Measurements from ENCODE around the gene MS4A10. TPM values are rescaled to one million over a fixed set of nuclear protein-coding genes. Genes with fewer than 3 reads are reported as not detected.

The MS4A10 gene
- total and polyA plus RNA-seq, 4 donors: 5.5 TPM; not detected in 3

DNA sequence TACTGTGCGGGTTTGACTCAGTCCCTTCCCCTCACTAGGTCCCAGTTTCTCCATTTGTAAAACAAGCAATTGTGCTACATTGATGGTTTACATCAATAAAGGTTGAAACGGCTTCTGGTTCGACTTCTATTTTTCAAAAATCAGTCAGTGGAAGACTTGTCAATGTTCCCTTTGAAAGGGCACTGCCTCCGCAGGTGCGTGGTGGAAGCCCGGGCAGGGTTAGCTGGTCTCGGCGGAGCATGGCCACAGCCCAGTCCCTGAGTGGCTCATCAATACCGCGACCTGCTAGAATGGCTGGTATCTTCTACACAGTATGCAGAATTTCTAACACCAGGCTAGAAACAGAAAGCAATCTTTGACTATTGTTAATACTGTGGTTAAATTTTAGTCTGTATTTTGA, 16.1 kb downstream of the MS4A10 start:
- H3K36me3 ChIP-seq (ENCODE audit: control insufficient read depth in 1 of 2, insufficient read depth in 2 of 2, low read length in 1 of 2): no peaks in the 10 kb centered on the region
- intact Hi-C loops (cut with DNase I): no loop called here
- ATAC-seq (ENCODE audit: low FRiP score) (no peak), DNase-seq (peak in 1 of 2 donors; percentile 59)
- no peak overlapping the region for H3K4me3 ChIP-seq (ENCODE audit: low read length in 2 of 2)
- no peaks in the 10 kb centered on the region for H3K9me3 ChIP-seq (ENCODE audit: control insufficient read depth, low read length)
- no peaks in the 10 kb centered on the region for H3K27me3 ChIP-seq (ENCODE audit: control insufficient read depth in 1 of 2, insufficient read depth in 2 of 2, low read length in 1 of 2)
- WGBS, 2 donors: 90 to 93% methylated on average over 10 of the region's 10 CpGs
- no peaks in the 10 kb centered on the region for H3K4me1 ChIP-seq (ENCODE audit: control insufficient read depth in 1 of 2, insufficient read depth in 2 of 2, low read length in 2 of 2)
- no peak overlapping the region for H3K27ac ChIP-seq (ENCODE audit: low read depth in 1 of 2, low read length in 2 of 2)

DNA sequence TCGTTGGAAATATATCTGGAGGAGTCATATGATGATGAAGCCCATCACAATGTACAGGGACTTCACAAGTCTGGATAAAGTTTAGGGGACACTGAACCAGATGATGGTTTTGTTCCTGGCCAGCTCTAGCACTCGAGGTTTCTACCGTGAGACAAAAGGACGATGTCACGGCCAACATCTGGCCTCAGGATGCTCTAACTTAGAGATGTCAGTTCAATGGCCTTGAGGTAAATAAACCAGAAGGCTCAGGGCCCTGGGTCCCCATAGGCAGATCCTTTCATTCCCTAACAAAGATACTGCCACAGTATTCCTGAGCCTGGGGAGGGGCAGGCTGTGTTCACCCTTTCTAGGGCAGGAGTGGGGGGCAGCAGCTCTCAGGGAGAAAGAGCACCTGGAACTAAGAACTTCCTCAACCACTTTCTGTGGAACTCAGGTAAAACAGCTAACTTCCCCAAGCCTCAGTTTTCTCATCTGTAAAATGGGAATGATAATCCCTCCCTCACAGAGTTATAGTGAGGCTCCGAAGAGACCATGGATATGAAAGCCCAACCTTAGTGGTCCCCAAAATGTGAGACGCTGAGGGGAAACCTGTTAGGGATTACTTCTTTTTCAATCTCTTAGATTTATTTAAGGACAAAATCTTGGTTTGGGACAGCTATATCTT, 18.3 kb downstream of the MS4A10 start:
- DNase-seq: no peak
- no peak overlapping the region for H3K27ac ChIP-seq (ENCODE audit: low read depth in 1 of 2, low read length in 2 of 2)
- ATAC-seq (ENCODE audit: low FRiP score): no peak
- H3K36me3 ChIP-seq (ENCODE audit: control insufficient read depth in 1 of 2, insufficient read depth in 2 of 2, low read length in 1 of 2): no peaks in the 10 kb centered on the region
- H3K27me3 ChIP-seq (ENCODE audit: control insufficient read depth in 1 of 2, insufficient read depth in 2 of 2, low read length in 1 of 2): no peaks in the 10 kb centered on the region
- no peaks in the 10 kb centered on the region for H3K9me3 ChIP-seq (ENCODE audit: control insufficient read depth, low read length)
- intact Hi-C loops (cut with DNase I): no loop called here
- no peaks in the 10 kb centered on the region for H3K4me1 ChIP-seq (ENCODE audit: control insufficient read depth in 1 of 2, insufficient read depth in 2 of 2, low read length in 2 of 2)
- WGBS, 2 donors: 69 to 76% methylated on average over 7 of the region's 7 CpGs
- no peak overlapping the region for H3K4me3 ChIP-seq (ENCODE audit: low read length in 2 of 2)

DNA sequence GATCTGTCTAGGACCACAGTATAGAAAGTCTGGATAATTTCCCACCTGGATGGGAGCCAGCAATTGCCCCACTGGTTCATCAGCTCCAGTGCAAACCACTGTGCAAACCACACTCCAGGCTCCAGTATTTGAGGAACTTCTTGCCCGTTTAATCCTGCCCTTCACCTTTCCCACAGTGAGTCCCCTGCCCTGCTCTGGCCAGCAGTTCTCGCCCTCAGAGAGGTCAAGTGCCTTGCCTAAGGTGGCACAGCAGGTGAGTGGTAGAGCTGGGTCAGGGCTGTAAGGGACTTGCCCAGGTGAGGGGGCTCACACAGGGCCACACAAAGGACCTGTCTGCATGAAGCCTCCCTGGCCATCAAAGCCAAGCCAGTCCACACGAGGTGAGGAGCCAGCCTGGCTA, 24.1 kb downstream of the MS4A10 start:
- DNase-seq (no peak), ATAC-seq (ENCODE audit: low FRiP score) (no peak)
- Histone ChIP-seq H3K27me3 (ENCODE audit: control insufficient read depth in 1 of 2, insufficient read depth in 2 of 2, low read length in 1 of 2) (no peaks in the 10 kb centered on the region), H3K9me3 (ENCODE audit: control insufficient read depth, low read length) (no peaks in the 10 kb centered on the region), H3K4me1 (ENCODE audit: control insufficient read depth in 1 of 2, insufficient read depth in 2 of 2, low read length in 2 of 2) (no peaks in the 10 kb centered on the region), H3K4me3 (ENCODE audit: low read length in 2 of 2) (no peak overlapping the region), H3K27ac (ENCODE audit: low read depth in 1 of 2, low read length in 2 of 2) (no peak overlapping the region), H3K36me3 (ENCODE audit: control insufficient read depth in 1 of 2, insufficient read depth in 2 of 2, low read length in 1 of 2) (no peaks in the 10 kb centered on the region)
- intact Hi-C loops (cut with DNase I): no loop called here
- WGBS, 2 donors: 71 to 79% methylated on average over 3 of the region's 3 CpGs

DNA sequence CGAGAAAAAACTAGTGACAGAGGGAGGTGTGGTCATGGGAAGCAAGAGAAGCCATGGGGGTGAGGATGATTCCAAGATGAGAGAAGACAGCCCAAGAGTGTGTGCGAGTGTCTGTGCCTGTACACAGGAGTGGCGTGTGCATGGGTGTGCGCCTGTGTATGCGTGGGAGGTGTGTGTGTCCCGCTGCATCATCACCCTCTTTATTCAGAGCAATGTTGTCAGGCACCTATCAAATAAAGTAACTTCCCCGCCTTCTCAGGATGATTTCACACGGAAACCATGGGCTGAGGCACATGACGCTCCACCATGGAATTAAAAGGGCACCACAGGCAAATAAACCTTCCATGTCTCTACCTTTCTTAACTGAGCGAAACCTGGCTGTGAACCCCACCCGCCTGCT, 24.6 kb downstream of the MS4A10 start:
- no peak overlapping the region for H3K4me3 ChIP-seq (ENCODE audit: low read length in 2 of 2)
- H3K27ac ChIP-seq (ENCODE audit: low read depth in 1 of 2, low read length in 2 of 2): no peak overlapping the region
- no peaks in the 10 kb centered on the region for H3K27me3 ChIP-seq (ENCODE audit: control insufficient read depth in 1 of 2, insufficient read depth in 2 of 2, low read length in 1 of 2)
- no peaks in the 10 kb centered on the region for H3K36me3 ChIP-seq (ENCODE audit: control insufficient read depth in 1 of 2, insufficient read depth in 2 of 2, low read length in 1 of 2)
- H3K9me3 ChIP-seq (ENCODE audit: control insufficient read depth, low read length): no peaks in the 10 kb centered on the region
- H3K4me1 ChIP-seq (ENCODE audit: control insufficient read depth in 1 of 2, insufficient read depth in 2 of 2, low read length in 2 of 2): no peaks in the 10 kb centered on the region
- intact Hi-C loops (cut with DNase I): no loop called here
- WGBS, 2 donors: 88 to 89% methylated on average over 11 of the region's 11 CpGs
- ATAC-seq (ENCODE audit: low FRiP score) (no peak), DNase-seq (no peak)

DNA sequence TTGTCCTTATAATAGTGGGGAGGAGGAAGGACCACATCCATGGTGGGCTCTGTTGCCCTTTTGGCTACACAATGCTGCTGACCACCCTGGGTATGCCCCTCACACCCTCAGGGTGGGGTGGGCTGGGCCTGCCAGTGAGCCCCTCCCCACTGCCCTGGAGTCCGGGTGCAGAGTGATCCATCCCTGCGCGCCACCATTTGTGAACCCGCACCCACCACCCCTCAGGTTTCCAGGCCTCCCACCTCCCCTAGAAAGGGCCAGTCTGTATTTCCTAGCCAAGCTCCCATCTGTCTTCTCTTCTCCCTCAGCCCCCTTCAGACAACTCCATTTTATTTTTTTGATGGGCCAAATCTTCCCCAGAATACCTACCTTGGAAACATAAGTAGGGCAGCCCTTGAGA, 25.0 kb downstream of the MS4A10 start:
- Histone ChIP-seq H3K27ac (ENCODE audit: low read depth in 1 of 2, low read length in 2 of 2) (no peak overlapping the region), H3K27me3 (ENCODE audit: control insufficient read depth in 1 of 2, insufficient read depth in 2 of 2, low read length in 1 of 2) (no peaks in the 10 kb centered on the region), H3K4me1 (ENCODE audit: control insufficient read depth in 1 of 2, insufficient read depth in 2 of 2, low read length in 2 of 2) (no peaks in the 10 kb centered on the region), H3K4me3 (ENCODE audit: low read length in 2 of 2) (no peak overlapping the region), H3K36me3 (ENCODE audit: control insufficient read depth in 1 of 2, insufficient read depth in 2 of 2, low read length in 1 of 2) (no peaks in the 10 kb centered on the region), H3K9me3 (ENCODE audit: control insufficient read depth, low read length) (no peaks in the 10 kb centered on the region)
- ATAC-seq (ENCODE audit: low FRiP score): no peak
- intact Hi-C loops (cut with DNase I): no loop called here
- DNase-seq: no peak
- 93 to 98% methylated on average over 4 of the region's 4 CpGs for WGBS, 2 donors

DNA sequence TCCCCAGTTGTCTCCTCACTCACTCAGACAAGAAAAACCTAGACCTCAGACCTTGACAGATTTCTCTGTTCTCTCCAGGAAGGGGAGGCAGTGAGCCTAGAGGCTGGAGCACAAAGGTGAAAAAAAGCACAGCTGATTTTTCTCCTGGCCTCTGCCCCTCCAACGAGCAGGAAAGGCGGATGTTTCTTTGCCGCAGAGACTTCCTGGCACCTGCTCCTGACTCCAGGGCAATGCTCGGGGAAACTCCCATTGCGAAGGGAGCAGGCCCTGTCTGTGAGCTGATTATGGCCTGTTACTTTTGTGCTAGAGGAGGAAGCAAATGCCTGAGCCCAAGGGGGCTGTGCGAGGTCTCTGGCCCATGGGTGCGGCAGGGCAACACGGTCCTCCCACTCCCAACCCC, 25.4 kb downstream of the MS4A10 start:
- intact Hi-C loops (cut with DNase I): no loop called here
- Histone ChIP-seq H3K9me3 (ENCODE audit: control insufficient read depth, low read length) (no peaks in the 10 kb centered on the region), H3K27me3 (ENCODE audit: control insufficient read depth in 1 of 2, insufficient read depth in 2 of 2, low read length in 1 of 2) (no peaks in the 10 kb centered on the region), H3K36me3 (ENCODE audit: control insufficient read depth in 1 of 2, insufficient read depth in 2 of 2, low read length in 1 of 2) (no peaks in the 10 kb centered on the region), H3K4me1 (ENCODE audit: control insufficient read depth in 1 of 2, insufficient read depth in 2 of 2, low read length in 2 of 2) (no peaks in the 10 kb centered on the region), H3K27ac (ENCODE audit: low read depth in 1 of 2, low read length in 2 of 2) (no peak overlapping the region), H3K4me3 (ENCODE audit: low read length in 2 of 2) (no peak overlapping the region)
- no peak for DNase-seq
- ATAC-seq (ENCODE audit: low FRiP score): no peak
- 64 to 70% methylated on average over 8 of the region's 8 CpGs for WGBS, 2 donors

DNA sequence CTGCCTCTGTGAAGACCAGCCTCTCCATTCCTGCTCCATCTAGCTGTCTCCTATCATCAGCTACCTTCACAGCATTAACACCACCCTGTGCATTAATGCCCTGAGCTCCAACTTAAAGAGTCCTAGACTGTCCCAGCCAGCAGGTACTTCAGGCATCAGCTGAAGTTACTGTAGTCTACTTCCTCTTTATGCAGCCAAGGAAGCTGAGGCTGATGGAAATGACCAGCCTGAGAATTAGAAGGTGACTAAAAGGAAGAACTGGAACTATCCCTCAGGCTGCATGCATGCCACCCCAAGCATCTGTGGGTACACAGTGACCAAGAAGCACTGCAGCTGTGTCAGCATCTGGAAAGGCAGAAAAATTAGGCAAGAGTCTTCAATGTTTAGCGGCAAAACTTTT, 28.2 kb downstream of the MS4A10 start:
- H3K4me1 ChIP-seq (ENCODE audit: control insufficient read depth in 1 of 2, insufficient read depth in 2 of 2, low read length in 2 of 2): no peaks in the 10 kb centered on the region
- H3K36me3 ChIP-seq (ENCODE audit: control insufficient read depth in 1 of 2, insufficient read depth in 2 of 2, low read length in 1 of 2): no peaks in the 10 kb centered on the region
- H3K4me3 ChIP-seq (ENCODE audit: low read length in 2 of 2): no peak overlapping the region
- WGBS, 2 donors: 87 to 92% methylated on average over 1 of the region's 1 CpG
- ATAC-seq (ENCODE audit: low FRiP score) (no peak), DNase-seq (no peak)
- no peaks in the 10 kb centered on the region for H3K27me3 ChIP-seq (ENCODE audit: control insufficient read depth in 1 of 2, insufficient read depth in 2 of 2, low read length in 1 of 2)
- intact Hi-C loops (cut with DNase I): no loop called here
- H3K27ac ChIP-seq (ENCODE audit: low read depth in 1 of 2, low read length in 2 of 2): no peak overlapping the region
- H3K9me3 ChIP-seq (ENCODE audit: control insufficient read depth, low read length): peaks cover 7% of the 10 kb centered on the region

DNA sequence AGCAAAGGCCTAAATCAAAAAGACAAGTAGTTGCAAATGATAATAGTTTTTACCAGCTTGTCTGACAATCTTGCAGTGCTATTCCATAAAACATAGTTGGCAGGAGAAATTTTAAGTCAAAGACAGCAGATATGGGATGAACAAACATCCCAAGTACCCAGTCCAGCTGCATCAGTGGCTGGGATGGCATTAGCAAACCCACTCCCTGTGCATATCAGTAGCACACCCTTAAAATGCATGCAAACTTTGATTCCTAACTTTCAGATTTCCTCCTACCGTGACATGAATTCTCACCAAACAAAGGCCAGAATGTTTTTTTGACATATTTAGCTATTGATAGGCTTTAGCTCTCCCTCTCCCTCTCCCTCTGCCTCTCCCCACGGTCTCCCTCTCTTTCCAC, 29.0 kb downstream of the MS4A10 start:
- Histone ChIP-seq H3K4me1 (ENCODE audit: control insufficient read depth in 1 of 2, insufficient read depth in 2 of 2, low read length in 2 of 2) (no peaks in the 10 kb centered on the region), H3K9me3 (ENCODE audit: control insufficient read depth, low read length) (peaks cover 7% of the 10 kb centered on the region), H3K27me3 (ENCODE audit: control insufficient read depth in 1 of 2, insufficient read depth in 2 of 2, low read length in 1 of 2) (no peaks in the 10 kb centered on the region), H3K4me3 (ENCODE audit: low read length in 2 of 2) (no peak overlapping the region), H3K27ac (ENCODE audit: low read depth in 1 of 2, low read length in 2 of 2) (no peak overlapping the region), H3K36me3 (ENCODE audit: control insufficient read depth in 1 of 2, insufficient read depth in 2 of 2, low read length in 1 of 2) (no peaks in the 10 kb centered on the region)
- ATAC-seq (ENCODE audit: low FRiP score): no peak
- intact Hi-C loops (cut with DNase I): no loop called here
- DNase-seq: no peak
- 83 to 85% methylated on average over 1 to 2 of the region's 2 CpGs for WGBS, 2 donors

DNA sequence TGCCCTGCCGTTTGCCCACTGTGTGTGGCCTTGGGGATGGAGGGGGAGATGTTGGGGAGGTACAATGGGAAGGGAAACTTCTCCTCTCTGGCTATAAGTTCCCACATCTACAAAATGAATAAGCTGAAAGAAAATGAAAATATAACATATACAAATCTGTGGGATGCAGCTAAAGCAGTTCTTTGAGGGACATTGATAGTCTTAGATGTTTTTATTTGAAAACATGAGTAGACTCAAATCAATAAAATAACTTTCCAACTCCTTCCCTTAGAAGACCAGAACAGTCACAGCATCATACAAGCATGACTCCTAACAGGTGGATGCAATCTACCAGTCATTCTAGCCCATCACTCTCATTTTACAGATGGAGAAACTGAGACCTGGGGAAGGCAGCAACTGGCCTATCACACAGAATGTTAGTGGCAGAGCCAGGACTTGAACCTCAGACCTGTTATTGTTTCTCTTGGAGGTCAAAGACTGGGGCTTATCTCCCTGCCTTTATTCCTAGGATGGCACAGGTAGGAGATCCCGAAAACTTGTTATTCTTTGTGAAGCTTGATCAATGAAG, 31.5 kb downstream of the MS4A10 start:
- Histone ChIP-seq H3K9me3 (ENCODE audit: control insufficient read depth, low read length) (peaks cover 7% of the 10 kb centered on the region), H3K4me3 (ENCODE audit: low read length in 2 of 2) (no peak overlapping the region), H3K36me3 (ENCODE audit: control insufficient read depth in 1 of 2, insufficient read depth in 2 of 2, low read length in 1 of 2) (no peaks in the 10 kb centered on the region), H3K27ac (ENCODE audit: low read depth in 1 of 2, low read length in 2 of 2) (no peak overlapping the region), H3K27me3 (ENCODE audit: control insufficient read depth in 1 of 2, insufficient read depth in 2 of 2, low read length in 1 of 2) (no peaks in the 10 kb centered on the region), H3K4me1 (ENCODE audit: control insufficient read depth in 1 of 2, insufficient read depth in 2 of 2, low read length in 2 of 2) (no peaks in the 10 kb centered on the region)
- ATAC-seq (ENCODE audit: low FRiP score): no peak
- intact Hi-C loops (cut with DNase I): no loop called here
- no peak for DNase-seq
- 95 to 100% methylated on average over 2 of the region's 2 CpGs for WGBS, 2 donors
